HepG2 (cell line): ENCODE data around the gene RER1. TPM values are rescaled to one million over a fixed set of nuclear protein-coding genes. Genes with fewer than 3 reads are reported as not detected.

ENCODE experiments used
- AGO2 ChIP-seq: fragments of 200-400 bp; formaldehyde crosslinking; optimal IDR thresholded peaks from 2 replicates; pipeline ENCODE3; 2017; ENCODE audit warnings: mild to moderate bottlenecking, low read depth, low read length, moderate library complexity
- EP300 ChIP-seq, 3 experiments: sonication (generic) in 1 of 3; formaldehyde crosslinking in 1 of 3; IDR thresholded peaks; 2 replicates each; pipeline versions ENCODE4 v1.5.1 to v1.6.1; 2011 to 2020; ENCODE audit warnings: low read depth in 2 of 3, low read length in 2 of 3, borderline replicate concordance in 1 of 3, improper control_type of control experiment in 1 of 3, mild to moderate bottlenecking in 1 of 3, missing genetic modification reagents in 1 of 3, moderate library complexity in 1 of 3
- FOXK2 ChIP-seq: fragments of 450-650 bp; IDR thresholded peaks from 2 replicates; pipeline ENCODE4 v1.6.1; 2016
- IKZF5 ChIP-seq: IDR thresholded peaks from 2 replicates; pipeline ENCODE4 v1.6.1; 2018; ENCODE audit warnings: missing genetic modification reagents, mild to moderate bottlenecking, missing compliant biosample characterization
- JUND ChIP-seq: sonication (generic); formaldehyde crosslinking; IDR thresholded peaks from 2 replicates; pipeline ENCODE4 v1.8.0; 2022; ENCODE audit warnings: mild to moderate bottlenecking, missing genetic modification reagents
- MYPOP ChIP-seq: sonication (generic); formaldehyde crosslinking; IDR thresholded peaks from 2 replicates; pipeline ENCODE4 v1.8.1; 2023; ENCODE audit warnings: mild to moderate bottlenecking, moderate library complexity, missing genetic modification reagents
- NONO ChIP-seq, 2 experiments: fragments of 450-650 bp in 1 of 2; sonication (generic) in 1 of 2; formaldehyde crosslinking in 1 of 2; IDR thresholded peaks in 1 of 2; conservative IDR thresholded peaks in 1 of 2; 2 replicates each; pipeline versions ENCODE4 v1.6.1 to v1.8.0; 2017 to 2022; ENCODE audit warnings: mild to moderate bottlenecking in 1 of 2, missing genetic modification reagents in 1 of 2, moderate library complexity in 1 of 2
- SSRP1 ChIP-seq: IDR thresholded peaks from 2 replicates; pipeline ENCODE4 v1.6.1; 2016; ENCODE audit warnings: control low read depth
- TGIF2 ChIP-seq: IDR thresholded peaks from 2 replicates; pipeline ENCODE4 v1.6.1; 2016; ENCODE audit warnings: control low read depth, missing compliant biosample characterization
- TOPORS ChIP-seq: sonication (generic); formaldehyde crosslinking; IDR thresholded peaks from 2 replicates; pipeline ENCODE4 v1.8.0; 2023; ENCODE audit warnings: mild to moderate bottlenecking, missing genetic modification reagents
- ZBTB4 ChIP-seq: sonication (generic); formaldehyde crosslinking; IDR thresholded peaks from 2 replicates; pipeline ENCODE4 v1.4.0; 2020; ENCODE audit warnings: missing genetic modification reagents, mild to moderate bottlenecking, borderline replicate concordance
- ZIK1 ChIP-seq: sonication (generic); formaldehyde crosslinking; IDR thresholded peaks from 2 replicates; pipeline ENCODE4 v1.5.0; 2020; ENCODE audit warnings: mild to moderate bottlenecking, low read depth, missing genetic modification reagents, borderline replicate concordance
- ZNF12 ChIP-seq: sonication (generic); formaldehyde crosslinking; IDR thresholded peaks from 2 replicates; pipeline ENCODE4 v1.5.0; 2020; ENCODE audit warnings: missing genetic modification reagents
- ZNF354B ChIP-seq: sonication (generic); formaldehyde crosslinking; IDR thresholded peaks from 2 replicates; pipeline ENCODE4 v1.8.0; 2022; ENCODE audit warnings: mild to moderate bottlenecking, missing genetic modification reagents
- ZNF782 ChIP-seq: sonication (generic); formaldehyde crosslinking; IDR thresholded peaks from 2 replicates; pipeline ENCODE4 v1.4.0; 2020; ENCODE audit warnings: missing genetic modification reagents, mild to moderate bottlenecking, borderline replicate concordance
- ZSCAN21 ChIP-seq: sonication (generic); formaldehyde crosslinking; IDR thresholded peaks from 2 replicates; pipeline ENCODE4 v1.8.0; 2022; ENCODE audit warnings: mild to moderate bottlenecking, missing genetic modification reagents, moderate library complexity, borderline replicate concordance
- polyA plus RNA-seq, 8 experiments: library from polyadenylated mRNA; depleted of rRNA in 3 of 8; stranded (reverse) in 7 of 8; unstranded in 1 of 8; fragments of >200 nt; fragmentation: Illumina TruSeq in 4 of 8; extraction: Trizol in 4 of 8; gene quantifications; 2 replicates each; pipeline versions ENCODE4 v1.2.1 to v1.2.3, GENCODE V29; 2011 to 2016; ENCODE audit warnings: low read depth in 4 of 8, missing spikeins in 1 of 8, mixed read lengths in 1 of 8; ENCODE audit not compliant: insufficient read depth in 1 of 8
- total RNA-seq, 5 experiments: library from RNA; depleted of rRNA; stranded (reverse); fragments of >200 nt; fragmentation: Illumina TruSeq; extraction: Trizol; gene quantifications; 2 replicates each; pipeline ENCODE4 v1.2.3, GENCODE V29; 2016; ENCODE audit warnings: low read depth in 1 of 5
- TF ChIP-seq, protein P1 (sequence below): sonication (generic); formaldehyde crosslinking; IDR thresholded peaks from 2 replicates; pipeline ENCODE4 v1.4.0; 2020; ENCODE audit warnings: missing genetic modification reagents, borderline replicate concordance

Gene RER1
- total and polyA plus RNA-seq, 2 of the 13 experiments (the other 11 are each of a cell fraction or from before 2014, with no cell fraction given) = 128 to 164 TPM

DNA sequence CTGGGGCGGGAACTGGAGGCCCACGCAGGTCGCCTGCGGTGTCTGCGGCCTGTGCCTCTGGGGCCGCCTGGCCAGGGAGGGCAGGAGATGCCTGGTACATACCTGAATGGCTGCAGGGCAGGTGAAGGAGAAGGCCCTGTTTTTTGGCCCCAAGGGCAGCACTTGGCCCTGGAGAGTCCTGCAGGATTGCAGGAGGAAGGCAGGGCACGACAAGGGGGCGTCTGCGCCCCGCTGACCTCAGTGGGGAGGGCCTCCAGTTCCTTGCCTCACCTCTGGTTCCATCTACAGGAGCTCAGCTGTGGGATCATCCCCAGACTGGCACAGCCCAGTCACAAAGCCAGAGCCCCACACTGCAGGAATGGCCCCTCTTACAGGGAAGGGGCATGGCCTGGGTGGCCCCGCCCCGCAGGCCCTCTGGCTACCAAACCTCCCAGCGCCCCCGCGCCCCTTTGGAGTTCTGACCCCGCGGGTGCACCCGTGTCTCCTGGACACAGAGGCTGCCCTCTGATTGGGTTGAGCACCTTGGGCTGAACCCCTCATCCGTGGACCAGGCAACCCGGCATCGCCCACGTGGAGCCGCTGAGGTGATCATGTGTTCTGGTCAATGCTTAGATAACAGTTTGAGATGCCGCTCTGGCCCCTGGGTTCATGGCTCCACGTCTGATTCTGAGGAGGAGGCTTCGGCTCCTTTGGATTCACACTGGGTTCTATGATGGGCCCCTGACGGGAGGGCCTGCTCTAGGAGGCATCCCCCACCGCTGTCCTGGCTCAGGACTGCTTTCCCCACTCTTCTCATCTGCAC lies 22.1 kb downstream of the RER1 start (continued):
- TF ChIP-seq MYPOP (CRISPR knock-in tag) (no peak; the same call in 1 of the 2 replicates), EP300 (IDR thresholded peaks at IDR 0.05; ENCODE audit: low read depth in 2 of 2, low read length in 2 of 2) (no peak; a peak in 1 of 4 replicates), EP300 (CRISPR knock-in tag; IDR thresholded peaks at IDR 0.05; ENCODE audit: borderline replicate concordance) (no peak), ZIK1 (CRISPR knock-in tag) (peak; percentile 27; the same call in 1 of the 2 replicates), JUND (CRISPR knock-in tag) (no peak), TOPORS (no peak), AGO2 (peak; percentile 54), ZNF354B (CRISPR knock-in tag) (0 out of 2 replicates have a peak, but pooled peaks have one; percentile 74), ZBTB4 (CRISPR knock-in tag) (0 out of 2 replicates have a peak, but pooled peaks have one; percentile 32), ZSCAN21 (CRISPR knock-in tag) (no peak), SSRP1 (CRISPR knock-in tag) (no peak; the same call in 1 of the 2 replicates), ZNF782 (CRISPR knock-in tag) (no peak), TGIF2 (CRISPR knock-in tag) (peak; percentile 46; the same call in 1 of the 2 replicates), FOXK2 (no peak), NONO (IDR thresholded peaks at IDR 0.05) (no peak), NONO (CRISPR knock-in tag; conservative IDR thresholded peaks at IDR 0.05) (peak; percentile 61; the same call in 1 of the 2 replicates), IKZF5 (CRISPR knock-in tag) (peak; percentile 54; the same call in 1 of the 2 replicates), ZNF12 (CRISPR knock-in tag) (no peak)
- TF ChIP-seq, protein P1, sequence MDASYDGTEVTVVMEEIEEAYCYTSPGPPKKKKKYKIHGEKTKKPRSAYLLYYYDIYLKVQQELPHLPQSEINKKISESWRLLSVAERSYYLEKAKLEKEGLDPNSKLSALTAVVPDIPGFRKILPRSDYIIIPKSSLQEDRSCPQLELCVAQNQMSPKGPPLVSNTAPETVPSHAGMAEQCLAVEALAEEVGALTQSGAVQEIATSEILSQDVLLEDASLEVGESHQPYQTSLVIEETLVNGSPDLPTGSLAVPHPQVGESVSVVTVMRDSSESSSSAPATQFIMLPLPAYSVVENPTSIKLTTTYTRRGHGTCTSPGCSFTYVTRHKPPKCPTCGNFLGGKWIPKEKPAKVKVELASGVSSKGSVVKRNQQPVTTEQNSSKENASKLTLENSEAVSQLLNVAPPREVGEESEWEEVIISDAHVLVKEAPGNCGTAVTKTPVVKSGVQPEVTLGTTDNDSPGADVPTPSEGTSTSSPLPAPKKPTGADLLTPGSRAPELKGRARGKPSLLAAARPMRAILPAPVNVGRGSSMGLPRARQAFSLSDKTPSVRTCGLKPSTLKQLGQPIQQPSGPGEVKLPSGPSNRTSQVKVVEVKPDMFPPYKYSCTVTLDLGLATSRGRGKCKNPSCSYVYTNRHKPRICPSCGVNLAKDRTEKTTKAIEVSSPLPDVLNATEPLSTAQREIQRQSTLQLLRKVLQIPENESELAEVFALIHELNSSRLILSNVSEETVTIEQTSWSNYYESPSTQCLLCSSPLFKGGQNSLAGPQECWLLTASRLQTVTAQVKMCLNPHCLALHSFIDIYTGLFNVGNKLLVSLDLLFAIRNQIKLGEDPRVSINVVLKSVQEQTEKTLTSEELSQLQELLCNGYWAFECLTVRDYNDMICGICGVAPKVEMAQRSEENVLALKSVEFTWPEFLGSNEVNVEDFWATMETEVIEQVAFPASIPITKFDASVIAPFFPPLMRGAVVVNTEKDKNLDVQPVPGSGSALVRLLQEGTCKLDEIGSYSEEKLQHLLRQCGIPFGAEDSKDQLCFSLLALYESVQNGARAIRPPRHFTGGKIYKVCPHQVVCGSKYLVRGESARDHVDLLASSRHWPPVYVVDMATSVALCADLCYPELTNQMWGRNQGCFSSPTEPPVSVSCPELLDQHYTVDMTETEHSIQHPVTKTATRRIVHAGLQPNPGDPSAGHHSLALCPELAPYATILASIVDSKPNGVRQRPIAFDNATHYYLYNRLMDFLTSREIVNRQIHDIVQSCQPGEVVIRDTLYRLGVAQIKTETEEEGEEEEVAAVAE (CRISPR knock-in tag) = no peak
